ENCODE measurements around the gene TEX26.
A peak's percentile ranks its signal among the peaks of the same experiment; 100 is the strongest.

- no peak for TF ChIP-seq EZH2 (IDR thresholded peaks at IDR 0.05; ENCODE audit: low read length, missing control alignments)
- TF ChIP-seq, protein P1, sequence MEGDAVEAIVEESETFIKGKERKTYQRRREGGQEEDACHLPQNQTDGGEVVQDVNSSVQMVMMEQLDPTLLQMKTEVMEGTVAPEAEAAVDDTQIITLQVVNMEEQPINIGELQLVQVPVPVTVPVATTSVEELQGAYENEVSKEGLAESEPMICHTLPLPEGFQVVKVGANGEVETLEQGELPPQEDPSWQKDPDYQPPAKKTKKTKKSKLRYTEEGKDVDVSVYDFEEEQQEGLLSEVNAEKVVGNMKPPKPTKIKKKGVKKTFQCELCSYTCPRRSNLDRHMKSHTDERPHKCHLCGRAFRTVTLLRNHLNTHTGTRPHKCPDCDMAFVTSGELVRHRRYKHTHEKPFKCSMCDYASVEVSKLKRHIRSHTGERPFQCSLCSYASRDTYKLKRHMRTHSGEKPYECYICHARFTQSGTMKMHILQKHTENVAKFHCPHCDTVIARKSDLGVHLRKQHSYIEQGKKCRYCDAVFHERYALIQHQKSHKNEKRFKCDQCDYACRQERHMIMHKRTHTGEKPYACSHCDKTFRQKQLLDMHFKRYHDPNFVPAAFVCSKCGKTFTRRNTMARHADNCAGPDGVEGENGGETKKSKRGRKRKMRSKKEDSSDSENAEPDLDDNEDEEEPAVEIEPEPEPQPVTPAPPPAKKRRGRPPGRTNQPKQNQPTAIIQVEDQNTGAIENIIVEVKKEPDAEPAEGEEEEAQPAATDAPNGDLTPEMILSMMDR (conservative IDR thresholded peaks at IDR 0.05 in 1 of 2, IDR thresholded peaks at IDR 0.05 in 1 of 2; ENCODE audit: low read depth in 1 of 2, low read length in 2 of 2): peak; percentile 56 to 60
These were observed 80.2 kb downstream of the TEX26 start for GRCh38 chr13:31012655-31013024.

All from fibroblast of lung (primary cell).